ENCODE measurements around the gene NTSR2.

DNA sequence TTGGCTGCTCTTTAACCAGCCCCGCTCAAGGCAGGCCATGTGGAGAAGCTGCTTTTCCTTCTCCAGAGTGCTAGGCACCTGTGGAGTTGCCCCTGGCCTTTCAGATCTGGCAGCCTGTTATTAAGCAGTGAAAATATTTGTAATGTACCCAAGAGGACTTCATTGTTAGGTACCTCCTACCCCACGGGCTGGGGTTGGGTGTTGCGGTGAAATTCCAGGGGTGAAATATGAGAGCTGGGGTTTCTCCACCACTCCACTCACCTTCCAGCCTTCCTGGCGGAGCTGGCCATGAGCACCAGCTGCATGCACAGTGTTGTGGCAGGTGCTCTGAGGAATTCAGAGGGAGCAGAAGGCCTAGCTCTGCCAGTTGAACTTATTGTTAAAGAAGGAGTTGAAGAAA is 39.1 kb downstream of the NTSR2 start:
- TF ChIP-seq, protein P1, sequence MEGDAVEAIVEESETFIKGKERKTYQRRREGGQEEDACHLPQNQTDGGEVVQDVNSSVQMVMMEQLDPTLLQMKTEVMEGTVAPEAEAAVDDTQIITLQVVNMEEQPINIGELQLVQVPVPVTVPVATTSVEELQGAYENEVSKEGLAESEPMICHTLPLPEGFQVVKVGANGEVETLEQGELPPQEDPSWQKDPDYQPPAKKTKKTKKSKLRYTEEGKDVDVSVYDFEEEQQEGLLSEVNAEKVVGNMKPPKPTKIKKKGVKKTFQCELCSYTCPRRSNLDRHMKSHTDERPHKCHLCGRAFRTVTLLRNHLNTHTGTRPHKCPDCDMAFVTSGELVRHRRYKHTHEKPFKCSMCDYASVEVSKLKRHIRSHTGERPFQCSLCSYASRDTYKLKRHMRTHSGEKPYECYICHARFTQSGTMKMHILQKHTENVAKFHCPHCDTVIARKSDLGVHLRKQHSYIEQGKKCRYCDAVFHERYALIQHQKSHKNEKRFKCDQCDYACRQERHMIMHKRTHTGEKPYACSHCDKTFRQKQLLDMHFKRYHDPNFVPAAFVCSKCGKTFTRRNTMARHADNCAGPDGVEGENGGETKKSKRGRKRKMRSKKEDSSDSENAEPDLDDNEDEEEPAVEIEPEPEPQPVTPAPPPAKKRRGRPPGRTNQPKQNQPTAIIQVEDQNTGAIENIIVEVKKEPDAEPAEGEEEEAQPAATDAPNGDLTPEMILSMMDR (IDR thresholded peaks at IDR 0.05), result no peak
- TF ChIP-seq ZFX (IDR thresholded peaks at IDR 0.05; ENCODE audit: borderline replicate concordance), result no peak

Data from 22Rv1 (cell line).